Dermis blood vessel endothelial cell (primary cell): ENCODE results near the gene TK2. TPM values are rescaled to one million over a fixed set of nuclear protein-coding genes. Genes with fewer than 3 reads are reported as not detected.

Experiments
- DNase-seq: peaks from one replicate; pipeline ENCODE4 v3.0.0; 2010
- total RNA-seq: library from RNA; depleted of rRNA; stranded (reverse); fragments of >200 nt; gene quantifications from 2 replicates; pipeline ENCODE4 v1.2.3, GENCODE V29; 2014

Gene TK2
- total RNA-seq, 1 donor from 2014 or later, result 41.0 TPM

- no peak for DNase-seq
These were observed 5.7 kb downstream of the TK2 start for GRCh38 chr16:66544016-66544757.

- DNase-seq, result no peak
These were observed 6.4 kb downstream of the TK2 start for GRCh38 chr16:66543541-66543940.

- no peak for DNase-seq
These were observed 7.5 kb downstream of the TK2 start for GRCh38 chr16:66542396-66542795.

- no peak for DNase-seq
These were observed 8.2 kb downstream of the TK2 start for GRCh38 chr16:66541388-66542355.

GRCh38 chr16:66539623-66540469, 10.1 kb downstream of the TK2 start:
- no peak for DNase-seq

GRCh38 chr16:66538910-66539309, 11.0 kb downstream of the TK2 start:
- no peak for DNase-seq

- no peak for DNase-seq
These were observed 12.7 kb downstream of the TK2 start for GRCh38 chr16:66537236-66537635.

GRCh38 chr16:66536525-66536924, 13.4 kb downstream of the TK2 start:
- DNase-seq, result no peak

- no peak for DNase-seq
These were observed 15.5 kb downstream of the TK2 start for GRCh38 chr16:66534376-66534799.

GRCh38 chr16:66529475-66529874, 20.4 kb downstream of the TK2 start:
- no peak for DNase-seq

GRCh38 chr16:66528294-66528693, 21.6 kb downstream of the TK2 start:
- no peak for DNase-seq

GRCh38 chr16:66525396-66526180, 24.3 kb downstream of the TK2 start:
- no peak for DNase-seq

GRCh38 chr16:66524601-66525164, 25.2 kb downstream of the TK2 start:
- peak; percentile 41 for DNase-seq

GRCh38 chr16:66523861-66524354, 26.0 kb downstream of the TK2 start:
- DNase-seq, result peak; percentile 71

- no peak for DNase-seq
These were observed 26.9 kb downstream of the TK2 start for GRCh38 chr16:66522816-66523590.

GRCh38 chr16:66521951-66522771, 27.8 kb downstream of the TK2 start:
- peak; percentile 76 for DNase-seq

GRCh38 chr16:66521252-66521713, 28.6 kb downstream of the TK2 start:
- peak; percentile 11 for DNase-seq

- DNase-seq, result no peak
These were observed 29.3 kb downstream of the TK2 start for GRCh38 chr16:66520406-66521170.
